HEK293T (cell line): ENCODE results near the gene SLC35F3.

ENCODE experiments used
- ARNT ChIP-seq: fragments of 450-650 bp; IDR thresholded peaks from 2 replicates; pipeline ENCODE4 v1.6.1; 2017; ENCODE audit warnings: mild to moderate bottlenecking
- BHLHE40 ChIP-seq: fragments of 450-650 bp; IDR thresholded peaks from 2 replicates; pipeline ENCODE4 v1.6.1; 2016; ENCODE audit warnings: mild to moderate bottlenecking, moderate library complexity, borderline replicate concordance
- ELF4 ChIP-seq: fragments of 450-650 bp; IDR thresholded peaks from 2 replicates; pipeline ENCODE4 v1.6.1; 2017; ENCODE audit warnings: antibody characterized with exemption
- FOXA1 ChIP-seq: fragments of 450-650 bp; IDR thresholded peaks from 2 replicates; pipeline ENCODE4 v1.6.1; 2016; ENCODE audit warnings: mild to moderate bottlenecking
- FOXK2 ChIP-seq: fragments of 450-650 bp; IDR thresholded peaks from 2 replicates; pipeline ENCODE4 v1.6.1; 2016; ENCODE audit warnings: mild to moderate bottlenecking
- FOXM1 ChIP-seq: fragments of 450-650 bp; IDR thresholded peaks from 2 replicates; pipeline ENCODE4 v1.6.1; 2017; ENCODE audit warnings: mild to moderate bottlenecking, borderline replicate concordance
- HDGF ChIP-seq: fragments of 450-650 bp; IDR thresholded peaks from 2 replicates; pipeline ENCODE4 v1.6.1; 2017; ENCODE audit warnings: antibody characterized with exemption, borderline replicate concordance
- L3MBTL2 ChIP-seq: fragments of 450-650 bp; conservative IDR thresholded peaks from 2 replicates; pipeline ENCODE4 v1.6.1; 2016; ENCODE audit warnings: mild to moderate bottlenecking
- NFRKB ChIP-seq: fragments of 450-650 bp; IDR thresholded peaks from 2 replicates; pipeline ENCODE4 v1.6.1; 2016; ENCODE audit warnings: mild to moderate bottlenecking, moderate library complexity
- PKNOX1 ChIP-seq: fragments of 450-650 bp; IDR thresholded peaks from 2 replicates; pipeline ENCODE4 v1.6.1; 2016
- SP1 ChIP-seq: fragments of 450-650 bp; IDR thresholded peaks from 2 replicates; pipeline ENCODE4 v1.6.1; 2017
- SUZ12 ChIP-seq: fragments of 450-650 bp; IDR thresholded peaks from 2 replicates; pipeline ENCODE4 v1.6.1; 2016; ENCODE audit warnings: mild to moderate bottlenecking
- TARDBP ChIP-seq: fragments of 450-650 bp; IDR thresholded peaks from 2 replicates; pipeline ENCODE4 v1.6.1; 2016
- ZNF384 ChIP-seq: fragments of 450-650 bp; IDR thresholded peaks from 2 replicates; pipeline ENCODE4 v1.6.1; 2016

DNA sequence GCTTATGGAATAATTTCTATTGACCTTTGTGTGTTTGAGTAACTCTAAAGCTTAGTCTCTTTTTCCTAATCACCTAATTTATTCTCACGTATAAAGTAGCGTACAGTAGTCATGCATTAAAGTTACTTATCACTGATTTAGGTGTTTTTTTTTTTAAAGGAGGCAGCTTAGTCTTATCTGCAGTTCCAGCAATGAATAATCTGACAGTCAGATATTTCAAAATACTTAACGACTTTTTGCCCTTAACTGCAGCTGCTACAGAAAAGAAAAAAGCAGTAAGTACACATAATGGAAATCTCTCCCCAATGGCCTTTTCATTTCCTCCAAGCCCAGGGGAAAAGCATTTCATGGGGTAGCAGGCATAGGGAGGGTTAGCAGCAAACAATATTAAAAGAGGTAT, 54.6 kb downstream of the SLC35F3 start:
- no peak for TF ChIP-seq HDGF
- TF ChIP-seq L3MBTL2 = no peak
- TF ChIP-seq FOXM1 = no peak
- TF ChIP-seq FOXK2 = no peak
- TF ChIP-seq ARNT = no peak
- no peak for TF ChIP-seq PKNOX1
- TF ChIP-seq BHLHE40 = no peak
- no peak for TF ChIP-seq FOXA1
- no peak for TF ChIP-seq SUZ12
- no peak for TF ChIP-seq NFRKB
- no peak for TF ChIP-seq TARDBP
- no peak for TF ChIP-seq ELF4
- TF ChIP-seq SP1 = no peak
- TF ChIP-seq ZNF384 = no peak
